Measurements from ENCODE around the gene RAET1E. TPM values are rescaled to one million over a fixed set of nuclear protein-coding genes. Genes with fewer than 3 reads are reported as not detected.
"Not testable (repeated sequence)": the region's sequence is repeated elsewhere in the genome, so short reads cannot be mapped to it uniquely, and the experiment has no call there.

Gene RAET1E
- polyA plus RNA-seq, 5 donors: 0.24 to 0.61 (median 0.42) TPM

GRCh38 chr6:149910721-149911151, 12.8 kb upstream of the RAET1E start:
- DNase-seq: no peak

GRCh38 chr6:149909701-149910470, 12.0 kb upstream of the RAET1E start:
- DNase-seq: no peak

- DNase-seq: not testable (repeated sequence)
Observed at GRCh38 chr6:149908480-149908879, 10.6 kb upstream of the RAET1E start.

GRCh38 chr6:149907317-149907716, 9.4 kb upstream of the RAET1E start:
- no peak for DNase-seq

- DNase-seq: no peak
Observed at GRCh38 chr6:149906405-149906804, 8.5 kb upstream of the RAET1E start.

- no peak for DNase-seq
Observed at GRCh38 chr6:149905911-149906371, 8.0 kb upstream of the RAET1E start.

GRCh38 chr6:149905371-149905910, 7.5 kb upstream of the RAET1E start:
- no peak for DNase-seq

GRCh38 chr6:149904661-149905370, 6.9 kb upstream of the RAET1E start:
- DNase-seq: no peak

- DNase-seq: no peak
Observed at GRCh38 chr6:149903938-149904611, 6.2 kb upstream of the RAET1E start.

GRCh38 chr6:149901444-149902140, 3.7 kb upstream of the RAET1E start:
- DNase-seq: no peak

GRCh38 chr6:149900620-149901443, 2.9 kb upstream of the RAET1E start:
- no peak for DNase-seq

- DNase-seq: no peak
Observed at GRCh38 chr6:149899926-149900619, 2.2 kb upstream of the RAET1E start.

GRCh38 chr6:149899486-149899885, 1.6 kb upstream of the RAET1E start:
- no peak for DNase-seq

- no peak for DNase-seq
Observed at GRCh38 chr6:149898966-149899365, 1.1 kb upstream of the RAET1E start.

- peak; percentile 69 to 78 for DNase-seq
Observed at GRCh38 chr6:149897015-149897697, 757 bp downstream of the RAET1E start.

- DNase-seq: no peak
Observed at GRCh38 chr6:149896491-149896890, 1.4 kb downstream of the RAET1E start.

GRCh38 chr6:149895833-149896271, 2.1 kb downstream of the RAET1E start:
- no peak for DNase-seq

- DNase-seq: peak; percentile 51 to 74
Observed at GRCh38 chr6:149895048-149895590, 2.8 kb downstream of the RAET1E start.

- not testable (repeated sequence) for DNase-seq
Observed at GRCh38 chr6:149891864-149892263, 6.0 kb downstream of the RAET1E start.

Measured in right lung (tissue), 5 donors.